HEK293 (cell line): Measurements from ENCODE around the gene MAGI2.

Experiments
- KLF10 ChIP-seq: fragments of 450-650 bp; IDR thresholded peaks from 2 replicates; pipeline ENCODE4 v1.5.1; 2018; ENCODE audit warnings: missing biosample characterization, mild to moderate bottlenecking, missing genetic modification characterization
- PBX3 ChIP-seq: sonication (generic); formaldehyde crosslinking; IDR thresholded peaks from 2 replicates; pipeline ENCODE4 v1.8.1; 2022; ENCODE audit warnings: mild to moderate bottlenecking, moderate library complexity, missing genetic modification reagents
- REPIN1 ChIP-seq: fragments of 450-650 bp; formaldehyde crosslinking; IDR thresholded peaks from 2 replicates; pipeline ENCODE4 v1.5.1; 2017; ENCODE audit warnings: missing biosample characterization, missing genetic modification characterization, low read depth
- YY1 ChIP-seq: fragments of 450-650 bp; formaldehyde crosslinking; IDR thresholded peaks from 2 replicates; pipeline ENCODE4 v1.5.1; 2018; ENCODE audit warnings: missing biosample characterization, missing genetic modification characterization
- ZNF549 ChIP-seq: fragments of 450-650 bp; IDR thresholded peaks from 2 replicates; pipeline ENCODE4 v1.5.1; 2018; ENCODE audit warnings: missing biosample characterization, missing genetic modification characterization, mild to moderate bottlenecking, inconsistent platforms, moderate library complexity
- ZNF664 ChIP-seq: fragments of 450-650 bp; formaldehyde crosslinking; IDR thresholded peaks from 2 replicates; pipeline ENCODE4 v1.5.1; 2016; ENCODE audit warnings: missing biosample characterization, missing genetic modification characterization
- ZSCAN30 ChIP-seq: fragments of 450-650 bp; IDR thresholded peaks from 2 replicates; pipeline ENCODE4 v1.5.1; 2018; ENCODE audit warnings: missing biosample characterization, mild to moderate bottlenecking, missing genetic modification characterization, moderate library complexity
- TF ChIP-seq, protein P1 (sequence below): fragments of 450-650 bp; formaldehyde crosslinking; IDR thresholded peaks from 2 replicates; pipeline ENCODE4 v1.5.1; 2016; ENCODE audit warnings: missing biosample characterization, missing genetic modification characterization
- TF ChIP-seq, protein P2 (sequence below): fragments of 450-650 bp; formaldehyde crosslinking; IDR thresholded peaks from 2 replicates; pipeline ENCODE4 v1.5.1; 2017; ENCODE audit warnings: missing biosample characterization, missing genetic modification characterization

- TF ChIP-seq ZNF549 (tag by site-specific recombination) (no peak), ZNF664 (tag by site-specific recombination) (no peak), ZSCAN30 (tag by site-specific recombination) (no peak), PBX3 (CRISPR knock-in tag) (no peak), KLF10 (tag by site-specific recombination) (no peak), REPIN1 (tag by site-specific recombination) (no peak), YY1 (tag by site-specific recombination) (no peak)
- TF ChIP-seq, protein P1, sequence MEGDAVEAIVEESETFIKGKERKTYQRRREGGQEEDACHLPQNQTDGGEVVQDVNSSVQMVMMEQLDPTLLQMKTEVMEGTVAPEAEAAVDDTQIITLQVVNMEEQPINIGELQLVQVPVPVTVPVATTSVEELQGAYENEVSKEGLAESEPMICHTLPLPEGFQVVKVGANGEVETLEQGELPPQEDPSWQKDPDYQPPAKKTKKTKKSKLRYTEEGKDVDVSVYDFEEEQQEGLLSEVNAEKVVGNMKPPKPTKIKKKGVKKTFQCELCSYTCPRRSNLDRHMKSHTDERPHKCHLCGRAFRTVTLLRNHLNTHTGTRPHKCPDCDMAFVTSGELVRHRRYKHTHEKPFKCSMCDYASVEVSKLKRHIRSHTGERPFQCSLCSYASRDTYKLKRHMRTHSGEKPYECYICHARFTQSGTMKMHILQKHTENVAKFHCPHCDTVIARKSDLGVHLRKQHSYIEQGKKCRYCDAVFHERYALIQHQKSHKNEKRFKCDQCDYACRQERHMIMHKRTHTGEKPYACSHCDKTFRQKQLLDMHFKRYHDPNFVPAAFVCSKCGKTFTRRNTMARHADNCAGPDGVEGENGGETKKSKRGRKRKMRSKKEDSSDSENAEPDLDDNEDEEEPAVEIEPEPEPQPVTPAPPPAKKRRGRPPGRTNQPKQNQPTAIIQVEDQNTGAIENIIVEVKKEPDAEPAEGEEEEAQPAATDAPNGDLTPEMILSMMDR (tag by site-specific recombination): no peak
- TF ChIP-seq, protein P2, sequence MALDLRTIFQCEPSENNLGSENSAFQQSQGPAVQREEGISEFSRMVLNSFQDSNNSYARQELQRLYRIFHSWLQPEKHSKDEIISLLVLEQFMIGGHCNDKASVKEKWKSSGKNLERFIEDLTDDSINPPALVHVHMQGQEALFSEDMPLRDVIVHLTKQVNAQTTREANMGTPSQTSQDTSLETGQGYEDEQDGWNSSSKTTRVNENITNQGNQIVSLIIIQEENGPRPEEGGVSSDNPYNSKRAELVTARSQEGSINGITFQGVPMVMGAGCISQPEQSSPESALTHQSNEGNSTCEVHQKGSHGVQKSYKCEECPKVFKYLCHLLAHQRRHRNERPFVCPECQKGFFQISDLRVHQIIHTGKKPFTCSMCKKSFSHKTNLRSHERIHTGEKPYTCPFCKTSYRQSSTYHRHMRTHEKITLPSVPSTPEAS: no peak
These were observed 625.1 kb downstream of the MAGI2 start for GRCh38 chr7:78828317-78828716.
